Stomach (tissue), 4 donors: ENCODE results near the gene ACP5.

Experiments used
- EP300 ChIP-seq: sonication (generic); formaldehyde crosslinking; IDR thresholded peaks from one replicate; pipeline ENCODE4 v1.6.1; 2017; ENCODE audit warnings: antibody characterized with exemption
- TF ChIP-seq, protein P1 (sequence below), 7 experiments: fragments of 450-650 bp in 4 of 7; fragments of 200-600 bp in 3 of 7; sonication (generic) in 3 of 7; IDR thresholded peaks; one replicate each; pipeline ENCODE4 v1.5.1; 2016 to 2019; ENCODE audit warnings: antibody characterized with exemption in 7 of 7, control low read depth in 2 of 7, mild to moderate bottlenecking in 1 of 7

DNA sequence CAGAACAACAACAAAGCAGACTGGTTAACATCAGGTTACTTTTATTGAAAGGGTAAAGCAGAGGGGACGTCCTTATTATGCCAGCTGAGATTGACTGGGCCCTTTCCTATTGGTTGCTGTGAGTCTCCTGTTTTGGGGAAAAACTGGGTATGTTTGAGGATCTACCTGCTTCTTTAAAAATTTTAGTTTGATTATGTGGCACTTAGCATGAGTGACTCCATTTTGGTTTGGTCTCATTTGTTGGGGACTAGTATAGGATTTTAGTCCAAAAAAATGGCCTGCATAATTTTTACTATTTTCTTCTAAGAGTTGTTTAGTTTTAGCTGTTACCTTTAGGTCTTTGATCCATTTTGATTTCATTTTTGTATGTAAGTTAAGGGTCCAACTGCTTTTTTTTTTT is 34.3 kb upstream of the ACP5 start:
- TF ChIP-seq, protein P1, sequence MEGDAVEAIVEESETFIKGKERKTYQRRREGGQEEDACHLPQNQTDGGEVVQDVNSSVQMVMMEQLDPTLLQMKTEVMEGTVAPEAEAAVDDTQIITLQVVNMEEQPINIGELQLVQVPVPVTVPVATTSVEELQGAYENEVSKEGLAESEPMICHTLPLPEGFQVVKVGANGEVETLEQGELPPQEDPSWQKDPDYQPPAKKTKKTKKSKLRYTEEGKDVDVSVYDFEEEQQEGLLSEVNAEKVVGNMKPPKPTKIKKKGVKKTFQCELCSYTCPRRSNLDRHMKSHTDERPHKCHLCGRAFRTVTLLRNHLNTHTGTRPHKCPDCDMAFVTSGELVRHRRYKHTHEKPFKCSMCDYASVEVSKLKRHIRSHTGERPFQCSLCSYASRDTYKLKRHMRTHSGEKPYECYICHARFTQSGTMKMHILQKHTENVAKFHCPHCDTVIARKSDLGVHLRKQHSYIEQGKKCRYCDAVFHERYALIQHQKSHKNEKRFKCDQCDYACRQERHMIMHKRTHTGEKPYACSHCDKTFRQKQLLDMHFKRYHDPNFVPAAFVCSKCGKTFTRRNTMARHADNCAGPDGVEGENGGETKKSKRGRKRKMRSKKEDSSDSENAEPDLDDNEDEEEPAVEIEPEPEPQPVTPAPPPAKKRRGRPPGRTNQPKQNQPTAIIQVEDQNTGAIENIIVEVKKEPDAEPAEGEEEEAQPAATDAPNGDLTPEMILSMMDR (IDR thresholded peaks at IDR 0.05), result no peak
- TF ChIP-seq EP300, result no peak
